GM23248 (cell line): Measurements from ENCODE around the gene STUM.

ENCODE experiments used
- EZH2 ChIP-seq: fragments of 200-600 bp; sonication (generic); IDR thresholded peaks from 2 replicates; pipeline ENCODE4 v1.6.1; 2018; ENCODE audit warnings: antibody characterized with exemption, mild to moderate bottlenecking; ENCODE audit not compliant: insufficient read depth, poor library complexity, severe bottlenecking
- EZH2phosphoT487 ChIP-seq: fragments of 200-600 bp; sonication (generic); IDR thresholded peaks from 2 replicates; pipeline ENCODE4 v1.6.1; 2018; ENCODE audit warnings: antibody characterized with exemption, moderate library complexity, mild to moderate bottlenecking, low read depth; ENCODE audit not compliant: insufficient read depth

- TF ChIP-seq EZH2 = no peak
- TF ChIP-seq EZH2phosphoT487 = no peak
Observed at GRCh38 chr1:226550672-226551041, 2.1 kb downstream of the STUM start.
